GM12872 (cell line): Measurements from ENCODE around the gene OPN1SW.

Source experiments
- TF ChIP-seq, protein P1 (sequence below): IDR thresholded peaks from 3 replicates; pipeline ENCODE4 v1.5.1; 2011; ENCODE audit warnings: low read depth, mild to moderate bottlenecking, low read length, moderate library complexity; ENCODE audit not compliant: insufficient read depth

Gene OPN1SW

DNA sequence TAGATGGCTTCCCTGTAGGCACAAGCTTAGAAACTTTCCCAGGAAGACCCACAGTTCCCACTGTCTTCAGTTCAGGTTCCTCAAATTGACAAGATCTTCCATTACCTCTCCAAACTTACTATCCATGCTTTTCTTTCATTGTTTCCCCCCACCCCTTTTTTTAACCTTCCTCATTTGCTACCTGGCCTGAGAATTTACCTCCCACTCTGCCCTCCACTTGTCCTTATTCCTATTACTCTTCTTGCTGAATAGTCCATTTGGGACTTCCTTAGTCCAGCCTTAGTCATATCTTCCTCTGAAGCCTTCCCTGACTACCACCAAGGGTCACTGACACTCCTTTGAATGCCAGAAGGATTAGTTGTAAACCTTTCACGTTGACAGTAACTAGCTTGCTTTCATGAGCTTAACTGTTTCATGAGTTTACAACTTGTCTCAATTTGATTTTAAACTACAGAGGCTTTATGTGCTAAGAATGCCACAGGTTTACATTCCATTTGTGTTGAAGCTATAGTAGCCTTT lies 37.7 kb downstream of the OPN1SW start:
- TF ChIP-seq, protein P1, sequence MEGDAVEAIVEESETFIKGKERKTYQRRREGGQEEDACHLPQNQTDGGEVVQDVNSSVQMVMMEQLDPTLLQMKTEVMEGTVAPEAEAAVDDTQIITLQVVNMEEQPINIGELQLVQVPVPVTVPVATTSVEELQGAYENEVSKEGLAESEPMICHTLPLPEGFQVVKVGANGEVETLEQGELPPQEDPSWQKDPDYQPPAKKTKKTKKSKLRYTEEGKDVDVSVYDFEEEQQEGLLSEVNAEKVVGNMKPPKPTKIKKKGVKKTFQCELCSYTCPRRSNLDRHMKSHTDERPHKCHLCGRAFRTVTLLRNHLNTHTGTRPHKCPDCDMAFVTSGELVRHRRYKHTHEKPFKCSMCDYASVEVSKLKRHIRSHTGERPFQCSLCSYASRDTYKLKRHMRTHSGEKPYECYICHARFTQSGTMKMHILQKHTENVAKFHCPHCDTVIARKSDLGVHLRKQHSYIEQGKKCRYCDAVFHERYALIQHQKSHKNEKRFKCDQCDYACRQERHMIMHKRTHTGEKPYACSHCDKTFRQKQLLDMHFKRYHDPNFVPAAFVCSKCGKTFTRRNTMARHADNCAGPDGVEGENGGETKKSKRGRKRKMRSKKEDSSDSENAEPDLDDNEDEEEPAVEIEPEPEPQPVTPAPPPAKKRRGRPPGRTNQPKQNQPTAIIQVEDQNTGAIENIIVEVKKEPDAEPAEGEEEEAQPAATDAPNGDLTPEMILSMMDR, result no peak

DNA sequence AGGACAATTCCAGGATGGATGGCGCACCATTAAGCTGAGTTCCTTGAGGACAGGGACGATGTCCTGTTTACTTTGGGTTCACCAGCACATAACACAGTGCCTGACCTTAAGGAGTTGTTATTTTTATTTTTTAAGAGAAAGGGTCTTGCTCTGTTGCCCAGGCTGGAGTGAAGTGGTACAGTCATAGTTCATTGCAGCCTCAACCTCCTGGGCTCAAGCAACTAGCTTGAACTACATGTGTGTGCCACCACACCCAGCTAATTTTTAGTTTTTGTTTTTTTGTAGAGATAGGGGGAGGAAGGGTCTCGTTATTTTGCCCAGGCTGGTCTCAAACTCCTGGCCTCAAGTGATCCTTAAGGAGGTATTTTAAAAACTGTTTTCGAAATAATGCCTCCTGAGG lies 38.2 kb downstream of the OPN1SW start:
- TF ChIP-seq, protein P1, result no peak

DNA sequence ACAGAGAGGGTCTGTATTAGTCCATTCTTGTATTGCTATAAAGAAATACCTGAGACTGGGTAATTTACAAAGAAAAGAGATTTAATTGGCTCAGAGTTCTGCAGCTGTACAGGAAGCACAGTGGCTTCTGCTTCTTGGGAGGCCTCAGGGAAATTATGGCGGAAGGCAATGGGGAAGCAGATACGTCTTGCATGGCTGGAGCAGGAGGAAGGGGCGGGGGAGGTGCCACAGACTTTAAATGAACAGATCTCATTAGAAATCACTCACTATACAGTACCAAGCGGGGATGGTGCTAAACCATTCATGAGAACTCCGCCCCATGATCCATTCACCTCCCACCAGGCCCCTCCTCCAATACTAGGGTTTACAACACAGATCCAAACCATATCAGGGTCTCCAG lies 40.2 kb downstream of the OPN1SW start:
- TF ChIP-seq, protein P1, result no peak

DNA sequence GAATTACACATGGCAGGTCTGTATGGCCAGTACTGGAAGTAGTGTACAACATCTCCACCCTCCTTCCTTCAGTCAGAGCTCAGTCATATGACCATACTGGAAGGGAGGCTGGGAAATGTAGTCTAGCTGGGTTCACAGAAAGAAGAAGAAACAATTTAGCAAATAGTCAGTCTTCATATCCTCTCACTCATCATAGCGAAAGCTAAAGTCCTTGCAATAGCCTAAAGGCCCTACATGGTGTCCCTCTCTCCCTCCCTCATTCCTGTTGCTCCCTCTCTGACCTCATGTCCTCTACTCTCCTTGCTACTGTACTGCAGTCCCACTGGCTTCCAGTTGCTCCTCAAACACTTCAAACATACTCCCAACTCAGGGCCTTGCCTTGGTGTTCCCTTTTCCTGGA lies 40.7 kb downstream of the OPN1SW start:
- TF ChIP-seq, protein P1, result no peak

DNA sequence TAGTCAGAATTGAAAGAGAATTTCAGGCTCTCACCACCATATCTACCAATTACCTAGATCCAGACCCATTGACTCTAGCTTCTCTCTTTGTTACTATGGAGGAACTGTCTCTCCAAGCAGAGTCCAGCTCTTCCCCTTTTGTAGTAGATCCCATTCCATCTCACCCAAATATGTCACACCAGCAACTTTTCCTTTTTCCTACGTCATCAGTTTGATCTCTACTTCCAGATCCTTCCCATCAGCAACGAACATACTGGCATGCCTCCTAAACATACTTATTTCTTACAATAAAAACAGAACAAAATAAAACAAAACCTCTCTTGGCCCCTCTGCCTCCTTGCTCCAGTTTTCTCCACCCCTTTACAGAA lies 42.3 kb downstream of the OPN1SW start:
- TF ChIP-seq, protein P1, result no peak

DNA sequence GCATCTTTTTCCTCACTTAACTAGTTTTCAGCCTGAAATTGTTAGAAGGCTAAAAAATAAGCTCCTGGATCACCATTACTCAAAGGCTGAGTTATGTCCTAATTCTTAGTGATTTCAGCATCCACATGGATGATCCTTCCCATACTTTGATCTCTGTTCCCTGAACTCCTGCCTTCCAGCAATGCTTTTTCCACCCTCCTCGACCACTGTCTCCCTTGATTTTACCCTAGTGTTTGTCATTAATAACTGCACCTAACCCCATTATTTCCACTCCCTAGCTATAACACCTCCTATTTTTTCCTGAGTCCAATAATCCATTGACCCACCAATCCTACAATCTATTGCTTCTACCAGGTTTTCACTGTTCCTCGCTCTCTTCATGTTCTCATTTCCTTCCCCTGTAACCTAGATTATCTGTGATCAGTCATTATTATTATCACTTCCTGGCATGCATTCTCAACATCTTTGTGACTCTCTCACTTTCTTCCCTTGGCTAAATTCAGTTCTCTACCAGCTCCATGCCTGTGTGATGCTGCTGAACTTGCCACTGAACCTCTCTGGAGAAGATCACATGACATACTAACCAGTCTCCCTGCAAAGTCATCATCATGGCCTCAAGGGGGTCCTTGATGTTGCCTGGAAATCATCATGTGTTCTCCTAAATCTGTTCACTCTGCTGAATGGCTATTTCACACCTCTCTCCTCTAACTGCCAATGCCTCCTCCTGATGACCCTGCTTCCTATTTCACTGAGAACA lies 42.9 kb downstream of the OPN1SW start:
- TF ChIP-seq, protein P1, result no peak

DNA sequence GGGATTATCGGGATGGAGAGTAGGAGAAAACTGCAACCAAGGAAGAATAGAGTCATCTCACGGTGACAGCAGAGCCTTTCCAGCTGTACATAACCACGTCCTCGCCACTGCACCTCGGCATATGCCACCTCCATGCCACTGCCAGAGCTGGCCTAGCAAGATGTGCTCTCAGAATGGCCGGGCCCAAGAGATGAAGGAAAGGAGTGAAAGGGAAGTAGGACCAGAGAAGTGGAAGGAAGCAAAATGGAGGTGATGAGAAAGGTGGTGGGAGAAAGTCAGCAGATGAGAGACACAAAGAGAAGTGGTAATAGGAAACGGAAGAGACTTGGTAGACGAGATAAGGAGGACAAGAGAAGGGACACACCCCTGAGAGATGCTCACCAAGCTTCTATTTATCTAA lies 44.4 kb downstream of the OPN1SW start:
- TF ChIP-seq, protein P1, result no peak
